OCI-LY1 (cell line): ENCODE measurements around the gene SLC35F3.

Experiments used
- H2AFZ ChIP-seq: fragments of 200-600 bp; sonication (generic), shearing (Covaris generic); 2 replicates; pipeline ENCODE4 v1.6.0; 2014; ENCODE audit warnings: antibody characterized with exemption, mild to moderate bottlenecking, low read length
- H3F3A ChIP-seq: fragments of 200-600 bp; sonication (generic), shearing (Covaris generic); 2 replicates; pipeline ENCODE4 v1.6.0; 2014; ENCODE audit warnings: mild to moderate bottlenecking, antibody characterized with exemption, low read length, moderate library complexity; ENCODE audit not compliant: insufficient read depth
- H3K27ac ChIP-seq: fragments of 200-600 bp; sonication (generic); 2 replicates; pipeline ENCODE4 v1.5.1; 2014; ENCODE audit warnings: low read length, mixed run types, mild to moderate bottlenecking, low read depth; ENCODE audit not compliant: poor library complexity, severe bottlenecking
- H3K27me3 ChIP-seq: fragments of 200-600 bp; sonication (generic); 2 replicates; pipeline ENCODE4 v1.6.0; 2014; ENCODE audit warnings: antibody characterized with exemption, mild to moderate bottlenecking, low read length, moderate library complexity; ENCODE audit not compliant: insufficient read depth
- H3K36me3 ChIP-seq: fragments of 200-600 bp; sonication (generic); 2 replicates; pipeline ENCODE4 v1.6.1; 2014; ENCODE audit warnings: mild to moderate bottlenecking, antibody characterized with exemption, low read length, moderate library complexity, mixed read lengths; ENCODE audit not compliant: insufficient read depth
- H3K4me1 ChIP-seq: fragments of 200-600 bp; sonication (generic); 2 replicates; pipeline ENCODE4 v1.5.1; 2014; ENCODE audit warnings: mild to moderate bottlenecking, low read length, moderate library complexity; ENCODE audit not compliant: insufficient read depth, severe bottlenecking
- H3K4me2 ChIP-seq: fragments of 200-600 bp; sonication (generic), shearing (Covaris generic); 2 replicates; pipeline ENCODE4 v1.6.1; 2014; ENCODE audit warnings: low read length
- H3K4me3 ChIP-seq: fragments of 200-600 bp; sonication (generic); 2 replicates; pipeline ENCODE4 v1.5.1; 2014; ENCODE audit warnings: low read length, low read depth, mild to moderate bottlenecking, mixed read lengths; ENCODE audit not compliant: poor library complexity, severe bottlenecking
- H3K79me2 ChIP-seq: fragments of 200-600 bp; shearing (Covaris generic); 2 replicates; pipeline ENCODE4 v1.6.1; 2016; ENCODE audit warnings: mixed run types, low read length, mixed read lengths; ENCODE audit not compliant: insufficient read depth
- H3K9ac ChIP-seq: fragments of 200-600 bp; sonication (generic), shearing (Covaris generic); 2 replicates; pipeline ENCODE4 v1.6.1; 2014; ENCODE audit warnings: mild to moderate bottlenecking, low read length, mixed read lengths
- H3K9me2 ChIP-seq: fragments of 200-600 bp; sonication (generic), shearing (Covaris generic); 2 replicates; pipeline ENCODE4 v1.6.1; 2014; ENCODE audit warnings: low read depth, mild to moderate bottlenecking, low read length, mixed read lengths
- H3K9me3 ChIP-seq: fragments of 200-600 bp; shearing (Covaris generic); 2 replicates; pipeline ENCODE4 v1.6.1; 2014; ENCODE audit warnings: low read length, mixed read lengths
- H4K20me1 ChIP-seq: fragments of 200-600 bp; sonication (generic), shearing (Covaris generic); 2 replicates; pipeline ENCODE4 v1.6.0; 2016; ENCODE audit warnings: mild to moderate bottlenecking, low read length; ENCODE audit not compliant: insufficient read depth
- CTCF ChIP-seq: fragments of 200-600 bp; sonication (generic), shearing (Covaris generic); IDR thresholded peaks from 2 replicates; pipeline ENCODE4 v1.5.1; 2017; ENCODE audit warnings: mild to moderate bottlenecking, antibody characterized with exemption, low read length, moderate library complexity, mixed read lengths
- EZH2 ChIP-seq: fragments of 200-600 bp; sonication (generic), shearing (Covaris generic); IDR thresholded peaks from 2 replicates; pipeline ENCODE4 v1.8.0; 2017; ENCODE audit warnings: borderline replicate concordance, mixed run types, mild to moderate bottlenecking, antibody characterized with exemption, low read length, moderate library complexity, mixed read lengths

Gene SLC35F3

GRCh38 chr1:234271243-234271606 lies 366.7 kb downstream of the SLC35F3 start:
- Histone ChIP-seq H3F3A (no peaks in the 10 kb centered on the region), H3K4me1 (no peaks in the 10 kb centered on the region), H3K9ac (no peak overlapping the region), H3K4me2 (no peak overlapping the region), H3K27me3 (no peaks in the 10 kb centered on the region), H3K4me3 (no peak overlapping the region), H2AFZ (no peak overlapping the region), H3K79me2 (no peaks in the 10 kb centered on the region), H3K9me2 (no peaks in the 10 kb centered on the region), H4K20me1 (no peaks in the 10 kb centered on the region), H3K27ac (no peak overlapping the region), H3K9me3 (no peaks in the 10 kb centered on the region), H3K36me3 (no peaks in the 10 kb centered on the region)
- TF ChIP-seq EZH2, result no peak
- TF ChIP-seq CTCF, result no peak

GRCh38 chr1:234272656-234273312 lies 368.3 kb downstream of the SLC35F3 start:
- H3K79me2 ChIP-seq, result no peaks in the 10 kb centered on the region
- no peak overlapping the region for H3K4me3 ChIP-seq
- H3F3A ChIP-seq, result no peaks in the 10 kb centered on the region
- H3K9me2 ChIP-seq, result no peaks in the 10 kb centered on the region
- no peaks in the 10 kb centered on the region for H3K36me3 ChIP-seq
- H3K4me1 ChIP-seq, result no peaks in the 10 kb centered on the region
- no peak overlapping the region for H3K9ac ChIP-seq
- H3K27ac ChIP-seq, result no peak overlapping the region
- H4K20me1 ChIP-seq, result no peaks in the 10 kb centered on the region
- TF ChIP-seq CTCF, result no peak
- TF ChIP-seq EZH2, result no peak
- no peak overlapping the region for H3K4me2 ChIP-seq
- H2AFZ ChIP-seq, result no peak overlapping the region
- no peaks in the 10 kb centered on the region for H3K9me3 ChIP-seq
- no peaks in the 10 kb centered on the region for H3K27me3 ChIP-seq

- H3K9me3 ChIP-seq, result no peaks in the 10 kb centered on the region
- no peaks in the 10 kb centered on the region for H3K9me2 ChIP-seq
- H3F3A ChIP-seq, result no peaks in the 10 kb centered on the region
- H3K9ac ChIP-seq, result no peak overlapping the region
- H3K4me3 ChIP-seq, result no peak overlapping the region
- no peaks in the 10 kb centered on the region for H4K20me1 ChIP-seq
- H3K27ac ChIP-seq, result no peak overlapping the region
- H2AFZ ChIP-seq, result no peak overlapping the region
- no peaks in the 10 kb centered on the region for H3K4me1 ChIP-seq
- H3K79me2 ChIP-seq, result no peaks in the 10 kb centered on the region
- no peak overlapping the region for H3K4me2 ChIP-seq
- TF ChIP-seq CTCF (no peak), EZH2 (no peak)
- no peaks in the 10 kb centered on the region for H3K27me3 ChIP-seq
- no peaks in the 10 kb centered on the region for H3K36me3 ChIP-seq
Observed at GRCh38 chr1:234273981-234274380, 369.5 kb downstream of the SLC35F3 start.
